GM19023 (cell line): ENCODE measurements around the gene SETD5.

ENCODE experiments used
- ATAC-seq: cut with Tn5 transposase; IDR thresholded peaks from one replicate; pipeline ENCODE4 v1.9.1; 2021; ENCODE audit warnings: mild to moderate bottlenecking, moderate library complexity; ENCODE audit not compliant: unreplicated experiment

SETD5 gene

GRCh38 chr3:9386501-9387321 lies 10.7 kb upstream of the SETD5 start:
- no peak for ATAC-seq

DNA sequence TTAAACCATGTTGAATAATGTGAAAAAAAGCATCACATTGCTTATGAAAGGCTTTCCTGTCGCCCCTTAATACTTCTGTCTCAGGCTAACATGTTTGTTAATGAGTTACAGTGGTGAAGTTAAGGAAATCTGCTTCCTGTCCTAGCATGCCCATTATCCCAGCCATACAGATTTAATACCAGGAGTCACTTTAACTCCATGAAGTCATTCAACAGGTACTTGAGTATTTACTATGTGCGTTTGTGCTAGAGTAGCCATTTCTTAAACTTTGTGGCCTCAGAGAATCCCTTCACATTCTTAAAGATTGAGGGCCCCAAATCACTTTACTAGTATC lies 10.1 kb upstream of the SETD5 start:
- ATAC-seq: no peak

DNA sequence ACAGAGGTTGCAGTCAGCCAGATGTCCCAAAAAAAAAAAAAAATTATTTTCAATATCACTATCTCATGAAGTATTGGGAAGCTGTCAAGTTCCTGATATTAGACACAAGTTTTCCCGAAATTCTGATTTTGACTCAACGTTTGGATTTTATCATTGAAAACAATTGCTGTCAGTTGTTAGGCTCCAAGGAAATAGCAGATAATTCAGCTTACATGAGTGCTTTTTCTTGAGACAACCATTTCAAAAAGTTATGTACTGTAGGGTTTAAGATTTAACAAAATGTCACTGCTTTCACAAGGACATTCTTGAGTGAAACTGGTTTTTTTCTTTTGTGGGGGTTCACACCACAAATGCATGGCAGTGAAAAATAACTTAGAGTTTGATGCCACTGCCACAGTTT lies 9.3 kb upstream of the SETD5 start:
- ATAC-seq: no peak

- no peak for ATAC-seq
These were observed 8.7 kb upstream of the SETD5 start for GRCh38 chr3:9388562-9389272.

DNA sequence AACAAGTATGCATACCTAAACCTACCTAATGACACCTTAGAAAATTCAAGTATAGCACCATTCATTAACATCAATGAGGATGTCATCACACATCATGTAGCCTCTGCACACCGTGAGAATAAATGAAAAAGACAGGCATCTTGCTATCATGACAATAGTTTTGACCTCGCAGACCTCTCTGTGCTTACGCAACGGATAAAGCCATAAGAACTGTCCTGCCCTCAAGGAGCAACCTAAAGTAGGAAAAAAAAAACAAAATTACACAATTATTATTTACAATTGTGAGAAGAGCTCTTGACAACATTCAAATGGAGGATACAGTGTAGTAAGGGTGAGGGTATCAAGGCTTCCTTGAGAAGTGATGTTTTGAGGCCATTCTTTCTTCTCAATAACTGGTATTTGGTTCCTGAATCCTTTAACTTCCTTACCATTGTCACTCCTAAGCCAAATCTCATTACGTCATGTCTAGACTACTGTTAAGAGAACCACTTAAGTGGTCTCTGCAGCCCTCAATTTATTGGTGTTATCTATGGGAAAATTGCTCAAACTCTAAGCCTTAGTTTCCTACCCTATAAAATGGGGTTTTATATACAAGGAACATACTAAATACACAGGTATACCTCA lies 7.0 kb upstream of the SETD5 start:
- no peak for ATAC-seq

GRCh38 chr3:9392041-9392440 lies 5.4 kb upstream of the SETD5 start:
- ATAC-seq: no peak

DNA sequence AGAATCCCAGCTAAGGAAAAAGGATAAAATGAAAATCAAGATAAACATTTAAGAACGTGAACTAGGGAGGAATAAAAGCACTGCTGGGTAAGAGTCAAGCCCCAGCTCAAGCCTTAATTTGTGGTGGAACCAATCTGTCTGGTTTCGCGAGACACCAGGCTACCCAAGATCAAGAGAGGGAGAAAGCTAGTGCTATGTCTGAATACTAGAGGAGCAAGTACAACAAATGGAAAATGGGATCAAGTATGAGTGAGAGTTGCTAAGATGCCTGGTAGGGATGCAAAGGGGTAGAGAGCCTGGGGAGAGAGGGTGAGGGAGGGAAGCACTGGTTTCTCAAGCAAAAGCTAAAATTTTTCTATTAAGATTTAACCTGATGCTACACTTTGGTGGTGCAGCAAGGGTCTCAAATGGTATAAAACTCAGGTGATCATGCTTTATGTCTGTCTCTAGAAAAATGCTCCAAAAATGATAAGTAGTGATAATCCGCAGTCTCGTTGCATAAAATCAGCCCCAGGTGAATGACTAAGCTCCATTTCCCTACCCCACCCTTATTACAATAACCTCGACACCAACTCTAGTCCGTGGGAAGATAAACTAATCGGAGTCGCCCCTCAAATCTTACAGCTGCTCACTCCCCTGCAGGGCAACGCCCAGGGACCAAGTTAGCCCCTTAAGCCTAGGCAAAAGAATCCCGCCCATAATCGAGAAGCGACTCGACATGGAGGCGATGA lies 1.7 kb upstream of the SETD5 start:
- ATAC-seq: no peak

DNA sequence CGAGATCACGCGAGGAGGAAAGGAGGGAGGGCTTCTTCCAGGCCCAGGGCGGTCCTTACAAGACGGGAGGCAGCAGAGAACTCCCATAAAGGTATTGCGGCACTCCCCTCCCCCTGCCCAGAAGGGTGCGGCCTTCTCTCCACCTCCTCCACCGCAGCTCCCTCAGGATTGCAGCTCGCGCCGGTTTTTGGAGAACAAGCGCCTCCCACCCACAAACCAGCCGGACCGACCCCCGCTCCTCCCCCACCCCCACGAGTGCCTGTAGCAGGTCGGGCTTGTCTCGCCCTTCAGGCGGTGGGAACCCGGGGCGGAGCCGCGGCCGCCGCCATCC lies 1.1 kb upstream of the SETD5 start:
- peak; percentile 21 for ATAC-seq

DNA sequence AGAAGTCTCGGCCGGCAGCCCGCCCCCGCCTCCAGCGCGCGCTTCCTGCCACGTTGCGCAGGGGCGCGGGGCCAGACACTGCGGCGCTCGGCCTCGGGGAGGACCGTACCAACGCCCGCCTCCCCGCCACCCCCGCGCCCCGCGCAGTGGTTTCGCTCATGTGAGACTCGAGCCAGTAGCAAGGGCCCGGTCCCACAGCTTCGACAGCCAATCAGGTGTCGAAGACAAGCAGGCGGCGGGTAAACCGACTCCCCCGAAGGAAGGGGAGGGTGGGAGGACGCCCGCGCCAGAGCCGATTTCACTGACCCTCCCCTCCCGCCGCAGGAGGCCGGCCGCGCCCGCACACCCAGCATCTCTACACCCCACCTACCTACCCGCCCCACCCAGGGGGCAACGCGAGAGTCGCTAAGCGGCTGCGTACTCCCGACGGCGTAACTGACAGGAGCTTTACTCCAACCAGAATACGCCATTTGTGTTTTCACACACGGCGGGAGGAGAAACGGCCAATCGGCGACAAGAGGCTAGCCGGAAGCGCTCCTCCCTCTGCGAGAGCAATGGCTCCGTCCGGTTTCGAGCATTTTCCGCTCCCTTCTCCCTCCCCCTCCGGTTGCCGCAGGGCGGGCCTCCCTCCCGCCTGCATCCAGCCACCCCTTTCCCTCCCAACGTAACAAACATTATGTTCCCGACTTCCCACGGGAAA lies 633 bp upstream of the SETD5 start:
- peak; percentile 74 for ATAC-seq

- ATAC-seq: no peak
These were observed 688 bp downstream of the SETD5 start for GRCh38 chr3:9397906-9398699.

- no peak for ATAC-seq
These were observed 1.4 kb downstream of the SETD5 start for GRCh38 chr3:9398700-9399336.

DNA sequence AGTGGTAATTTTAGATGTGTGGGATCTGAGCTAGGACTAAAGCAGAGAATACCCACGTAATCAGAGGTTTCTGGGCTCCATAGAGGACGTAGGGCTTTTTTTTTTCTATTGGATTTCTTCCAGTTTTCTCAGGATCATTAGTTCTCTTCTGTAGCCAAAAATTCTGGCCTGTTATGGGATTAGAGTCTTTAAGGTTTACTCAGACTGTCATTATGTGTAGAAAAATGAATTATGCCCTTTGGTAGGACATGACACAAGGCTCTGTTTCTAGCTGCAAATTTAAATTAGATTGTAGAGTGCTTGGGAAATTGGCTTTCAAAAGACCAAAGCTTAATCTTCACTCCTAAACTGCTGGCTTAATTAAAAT lies 1.9 kb downstream of the SETD5 start:
- no peak for ATAC-seq

GRCh38 chr3:9399746-9400145 lies 2.3 kb downstream of the SETD5 start:
- no peak for ATAC-seq

GRCh38 chr3:9400616-9401015 lies 3.2 kb downstream of the SETD5 start:
- ATAC-seq: no peak

GRCh38 chr3:9401986-9402385 lies 4.6 kb downstream of the SETD5 start:
- ATAC-seq: no peak

GRCh38 chr3:9402410-9403228 lies 5.2 kb downstream of the SETD5 start:
- no peak for ATAC-seq

- no peak for ATAC-seq
These were observed 6.0 kb downstream of the SETD5 start for GRCh38 chr3:9403463-9403862.

DNA sequence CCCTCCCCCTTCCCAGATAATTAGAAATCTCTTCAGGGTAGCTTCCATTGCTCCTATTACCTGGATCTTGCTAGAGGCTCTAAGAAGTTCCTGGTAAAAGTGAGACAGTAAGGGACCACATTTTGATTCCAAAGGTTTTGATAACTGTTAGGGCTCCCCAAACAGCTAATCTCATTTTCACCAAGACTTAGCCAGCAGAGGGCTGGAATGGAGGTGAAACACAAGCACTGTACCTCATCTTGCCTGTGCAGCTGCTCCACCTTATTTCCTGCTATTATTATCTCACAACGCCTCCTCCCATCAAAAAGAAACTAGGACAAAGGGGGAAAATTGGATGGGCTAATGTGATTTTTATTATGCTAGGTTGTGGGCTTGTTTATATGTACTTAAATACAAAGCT lies 7.3 kb downstream of the SETD5 start:
- ATAC-seq: no peak

DNA sequence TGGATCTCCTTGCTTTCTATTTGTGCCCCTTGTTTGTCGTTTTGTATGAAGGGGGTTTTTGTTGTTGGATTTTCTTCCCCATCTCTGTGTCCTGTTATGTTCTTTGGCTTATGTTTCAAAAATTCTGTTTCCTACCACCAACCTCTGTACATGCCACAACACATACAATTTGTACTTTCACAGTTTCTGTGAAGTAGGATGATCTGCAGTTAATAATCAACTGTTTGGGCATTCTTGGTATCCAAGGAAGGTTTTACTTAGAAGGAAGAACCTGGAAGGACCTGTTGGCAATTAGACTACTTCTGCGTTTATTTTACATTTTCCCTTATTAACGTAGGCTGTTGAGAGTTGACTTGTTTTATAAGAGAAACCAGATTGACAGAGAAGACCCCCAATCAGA lies 8.3 kb downstream of the SETD5 start:
- ATAC-seq: no peak
